SK-N-MC (cell line): Measurements from ENCODE around the gene RHAG.

Experiments
- EZH2 ChIP-seq: fragments of 200-600 bp; sonication (generic); IDR thresholded peaks from one replicate; pipeline ENCODE4 v1.6.1; 2017; ENCODE audit warnings: antibody characterized with exemption
- POLR2AphosphoS5 ChIP-seq: IDR thresholded peaks from 2 replicates; pipeline ENCODE4 v1.6.1; 2012; ENCODE audit warnings: mild to moderate bottlenecking, low read depth, low read length, borderline replicate concordance

DNA sequence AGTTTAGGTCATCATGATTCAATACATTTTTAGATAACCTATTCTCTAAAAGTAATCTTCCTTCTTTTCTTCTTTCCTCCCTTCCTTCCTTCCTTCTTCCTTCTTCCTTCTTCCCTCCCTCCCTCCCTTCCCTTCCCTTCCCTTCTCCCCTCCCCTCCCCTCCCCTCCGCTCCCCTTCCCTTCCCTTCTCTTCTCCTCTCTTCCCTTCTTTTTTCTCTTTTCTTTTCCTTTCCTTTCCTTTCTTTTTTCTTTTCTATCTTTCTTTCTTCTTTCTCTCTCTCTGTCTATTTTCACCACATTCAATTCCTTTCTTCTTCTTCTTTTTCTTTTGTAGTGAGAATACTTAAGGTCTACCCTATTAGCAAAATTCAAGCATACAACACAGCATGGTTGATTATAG, 17.3 kb upstream of the RHAG start:
- TF ChIP-seq POLR2AphosphoS5 (no peak), EZH2 (no peak)
